HG03045 (cell line): ENCODE measurements around the gene ACTR8.

ENCODE experiments used
- ATAC-seq: cut with Tn5 transposase; IDR thresholded peaks from one replicate; pipeline ENCODE4 v1.9.1; 2021; ENCODE audit warnings: mild to moderate bottlenecking, moderate library complexity; ENCODE audit not compliant: unreplicated experiment

The ACTR8 gene

GRCh38 chr3:53817809-53818208, 64.1 kb downstream of the ACTR8 start:
- no peak for ATAC-seq

DNA sequence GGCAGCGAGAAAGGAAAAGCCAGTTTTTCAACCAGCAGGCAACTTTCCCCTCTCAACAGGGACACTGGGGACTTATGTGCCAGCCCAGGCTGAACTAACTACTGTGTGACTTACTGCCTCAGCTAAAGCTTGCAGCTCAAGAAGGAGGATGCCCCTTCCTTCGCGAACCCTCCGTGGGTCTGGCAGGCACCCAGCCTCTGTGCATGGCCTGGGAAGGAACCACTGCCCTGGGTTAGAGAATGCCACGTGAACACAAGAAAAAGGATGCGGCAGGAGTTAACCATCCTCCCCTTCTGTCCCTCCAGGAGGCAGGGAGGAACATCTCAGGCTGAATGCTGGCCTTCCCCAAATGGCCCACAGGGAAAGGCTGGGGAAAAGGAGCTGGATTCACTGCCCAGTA, 64.7 kb downstream of the ACTR8 start:
- ATAC-seq: no peak
